SK-N-SH treated with all-trans-retinoic acid at 6 μM for 48 hours (cell line): ENCODE results near the gene HAAO.

Experiments
- ATAC-seq: fragments of 200-7000 bp; cut with Tn5 transposase; 3 replicates; pipeline ENCODE4 v1.9.1; 2020; ENCODE audit warnings: mild to moderate bottlenecking, moderate library complexity
- ARNTL ChIP-seq: fragments of 450-650 bp; formaldehyde crosslinking; IDR thresholded peaks from 2 replicates; pipeline ENCODE4 v1.5.0; 2020; ENCODE audit warnings: low read depth, mild to moderate bottlenecking, moderate library complexity, borderline replicate concordance
- ESRRG ChIP-seq: fragments of 250-450 bp; sonication (Bioruptor Pico); IDR thresholded peaks from 2 replicates; pipeline ENCODE4 v1.6.1; 2021; ENCODE audit warnings: mild to moderate bottlenecking
- GLIS3 ChIP-seq: fragments of 250-450 bp; sonication (Bioruptor Pico); IDR thresholded peaks from 2 replicates; pipeline ENCODE4 v1.5.0; 2020; ENCODE audit warnings: mild to moderate bottlenecking, moderate library complexity
- ISL1 ChIP-seq: fragments of 250-450 bp; sonication (Bioruptor Pico); IDR thresholded peaks from 2 replicates; pipeline ENCODE4 v2.1.2; 2022; ENCODE audit warnings: mild to moderate bottlenecking, moderate library complexity
- OSR1 ChIP-seq: fragments of 250-450 bp; sonication (Bioruptor Pico); IDR thresholded peaks from 2 replicates; pipeline ENCODE4 v1.8.0; 2022; ENCODE audit warnings: moderate library complexity, mild to moderate bottlenecking, inconsistent platforms
- PATZ1 ChIP-seq: fragments of 250-450 bp; sonication (Bioruptor Pico); IDR thresholded peaks from 2 replicates; pipeline ENCODE4 v1.8.0; 2020; ENCODE audit warnings: mild to moderate bottlenecking, moderate library complexity, borderline replicate concordance
- POU6F1 ChIP-seq: fragments of 250-450 bp; sonication (Bioruptor Pico); IDR thresholded peaks from 2 replicates; pipeline ENCODE4 v1.8.0; 2021; ENCODE audit warnings: low read depth, mild to moderate bottlenecking, moderate library complexity, borderline replicate concordance
- PPARA ChIP-seq: fragments of 250-450 bp; sonication (Bioruptor Pico); IDR thresholded peaks from 2 replicates; pipeline ENCODE4 v1.5.0; 2020; ENCODE audit warnings: mild to moderate bottlenecking, borderline replicate concordance
- RARB ChIP-seq: fragments of 250-450 bp; sonication (Bioruptor Pico); IDR thresholded peaks from 2 replicates; pipeline ENCODE4 v1.8.0; 2021; ENCODE audit warnings: mild to moderate bottlenecking, moderate library complexity
- TCF4 ChIP-seq: fragments of 250-450 bp; sonication (Bioruptor Pico); IDR thresholded peaks from 2 replicates; pipeline ENCODE4 v1.8.0; 2021; ENCODE audit warnings: mild to moderate bottlenecking, moderate library complexity, borderline replicate concordance
- TOX ChIP-seq: fragments of 250-450 bp; sonication (Bioruptor Pico); IDR thresholded peaks from 2 replicates; pipeline ENCODE4 v1.8.0; 2021; ENCODE audit warnings: mild to moderate bottlenecking, moderate library complexity, borderline replicate concordance
- ZFP30 ChIP-seq: fragments of 450-650 bp; formaldehyde crosslinking; IDR thresholded peaks from 2 replicates; pipeline ENCODE4 v1.5.0; 2022; ENCODE audit warnings: mild to moderate bottlenecking, moderate library complexity
- ZNF565 ChIP-seq: fragments of 450-650 bp; formaldehyde crosslinking; conservative IDR thresholded peaks from 2 replicates; pipeline ENCODE4 v1.5.0; 2020; ENCODE audit warnings: low read depth, mild to moderate bottlenecking, moderate library complexity
- ZNF70 ChIP-seq: fragments of 450-650 bp; formaldehyde crosslinking; IDR thresholded peaks from 2 replicates; pipeline ENCODE4 v1.5.0; 2020; ENCODE audit warnings: mild to moderate bottlenecking, moderate library complexity
- ZNF8 ChIP-seq: fragments of 450-650 bp; formaldehyde crosslinking; IDR thresholded peaks from 2 replicates; pipeline ENCODE4 v1.5.0; 2020; ENCODE audit warnings: mild to moderate bottlenecking, moderate library complexity
- TF ChIP-seq, protein P1 (sequence below): fragments of 250-450 bp; sonication (Bioruptor Pico); IDR thresholded peaks from 2 replicates; pipeline ENCODE4 v1.5.1; 2021; ENCODE audit warnings: mild to moderate bottlenecking, moderate library complexity
- TF ChIP-seq, protein P2 (sequence below): fragments of 250-450 bp; sonication (Bioruptor Pico); IDR thresholded peaks from 2 replicates; pipeline ENCODE4 v1.5.1; 2020; ENCODE audit warnings: low read depth, mild to moderate bottlenecking, moderate library complexity
- TF ChIP-seq, protein P3 (sequence below): fragments of 250-450 bp; sonication (Bioruptor Pico); IDR thresholded peaks from 2 replicates; pipeline ENCODE4 v1.5.0; 2020; ENCODE audit warnings: mild to moderate bottlenecking, moderate library complexity

Gene HAAO

GRCh38 chr2:42797281-42797680, 4.9 kb upstream of the HAAO start (continued):
- TF ChIP-seq ARNTL (CRISPR knock-in tag): no peak
- no peak for TF ChIP-seq OSR1 (CRISPR knock-in tag)
- no peak for TF ChIP-seq POU6F1 (CRISPR knock-in tag)
- no peak for TF ChIP-seq PPARA
- TF ChIP-seq TCF4: no peak
- TF ChIP-seq, protein P1, sequence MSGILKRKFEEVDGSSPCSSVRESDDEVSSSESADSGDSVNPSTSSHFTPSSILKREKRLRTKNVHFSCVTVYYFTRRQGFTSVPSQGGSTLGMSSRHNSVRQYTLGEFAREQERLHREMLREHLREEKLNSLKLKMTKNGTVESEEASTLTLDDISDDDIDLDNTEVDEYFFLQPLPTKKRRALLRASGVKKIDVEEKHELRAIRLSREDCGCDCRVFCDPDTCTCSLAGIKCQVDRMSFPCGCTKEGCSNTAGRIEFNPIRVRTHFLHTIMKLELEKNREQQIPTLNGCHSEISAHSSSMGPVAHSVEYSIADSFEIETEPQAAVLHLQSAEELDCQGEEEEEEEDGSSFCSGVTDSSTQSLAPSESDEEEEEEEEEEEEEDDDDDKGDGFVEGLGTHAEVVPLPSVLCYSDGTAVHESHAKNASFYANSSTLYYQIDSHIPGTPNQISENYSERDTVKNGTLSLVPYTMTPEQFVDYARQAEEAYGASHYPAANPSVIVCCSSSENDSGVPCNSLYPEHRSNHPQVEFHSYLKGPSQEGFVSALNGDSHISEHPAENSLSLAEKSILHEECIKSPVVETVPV (CRISPR knock-in tag): no peak
- no peak for TF ChIP-seq ISL1
- TF ChIP-seq, protein P2, sequence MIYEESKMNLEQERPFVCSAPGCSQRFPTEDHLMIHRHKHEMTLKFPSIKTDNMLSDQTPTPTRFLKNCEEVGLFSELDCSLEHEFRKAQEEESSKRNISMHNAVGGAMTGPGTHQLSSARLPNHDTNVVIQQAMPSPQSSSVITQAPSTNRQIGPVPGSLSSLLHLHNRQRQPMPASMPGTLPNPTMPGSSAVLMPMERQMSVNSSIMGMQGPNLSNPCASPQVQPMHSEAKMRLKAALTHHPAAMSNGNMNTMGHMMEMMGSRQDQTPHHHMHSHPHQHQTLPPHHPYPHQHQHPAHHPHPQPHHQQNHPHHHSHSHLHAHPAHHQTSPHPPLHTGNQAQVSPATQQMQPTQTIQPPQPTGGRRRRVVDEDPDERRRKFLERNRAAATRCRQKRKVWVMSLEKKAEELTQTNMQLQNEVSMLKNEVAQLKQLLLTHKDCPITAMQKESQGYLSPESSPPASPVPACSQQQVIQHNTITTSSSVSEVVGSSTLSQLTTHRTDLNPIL (CRISPR knock-in tag): no peak

DNA sequence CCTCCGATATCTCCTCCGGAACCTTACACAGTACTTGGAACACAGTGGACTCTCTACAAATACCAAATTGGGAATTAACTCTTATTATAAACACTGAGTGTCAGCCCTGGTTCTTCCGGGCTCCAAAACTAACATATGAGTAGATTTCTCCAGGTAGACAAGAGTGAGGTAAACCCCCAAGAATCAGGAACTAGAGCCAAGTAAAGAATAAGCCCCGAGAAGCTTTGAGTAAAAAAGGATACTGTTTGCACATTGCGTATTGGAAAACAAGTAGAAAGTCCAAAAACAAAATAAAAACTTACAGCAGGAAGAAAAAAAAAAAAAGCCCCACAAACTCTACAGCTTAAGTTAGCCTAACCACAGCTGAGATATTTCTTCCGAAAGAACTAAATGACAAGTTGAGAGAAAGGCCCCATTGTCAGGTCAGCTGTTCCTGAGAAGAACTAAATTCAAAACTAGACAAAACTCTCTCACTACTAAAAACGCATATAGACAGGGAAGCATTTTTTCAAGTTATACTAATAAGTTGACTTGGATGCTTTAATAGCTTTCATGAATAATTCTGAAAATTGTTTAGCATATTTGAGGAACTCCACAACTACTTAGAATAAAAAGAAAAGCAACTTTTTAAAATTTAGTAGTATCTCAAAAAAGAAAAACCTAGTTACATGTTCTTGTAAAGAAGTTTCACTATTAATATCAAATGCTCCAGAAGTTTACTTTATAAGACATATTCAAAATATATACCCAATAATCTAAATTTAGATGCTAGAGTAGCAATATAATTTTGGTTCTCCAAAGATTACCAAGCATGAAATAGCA, 4.3 kb upstream of the HAAO start:
- no peak for ATAC-seq

DNA sequence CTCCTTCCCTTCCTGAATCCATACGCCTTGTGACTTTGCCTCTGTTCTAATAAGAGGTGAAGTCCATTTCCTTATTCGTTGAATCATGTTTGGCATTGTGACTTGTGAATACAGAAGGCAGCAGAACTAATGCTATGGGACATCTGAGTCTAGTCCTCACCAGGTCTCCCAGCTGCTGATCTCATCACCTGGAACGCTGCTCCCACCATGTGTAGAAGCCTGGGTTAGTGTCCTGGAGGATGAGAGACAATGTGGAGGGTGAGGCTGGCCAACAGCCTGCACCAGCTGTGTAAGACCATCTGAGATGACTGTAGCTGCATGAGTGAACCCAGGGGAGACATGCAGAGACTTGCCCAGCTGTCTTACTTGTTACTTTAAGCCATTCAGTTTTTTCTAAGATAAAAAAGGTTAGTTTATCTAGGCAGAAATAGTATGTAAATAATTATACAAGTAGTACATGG, 3.5 kb upstream of the HAAO start:
- no peak for ATAC-seq
- TF ChIP-seq, protein P1 (CRISPR knock-in tag): no peak

More for the DNA sequence above, 4.3 kb upstream of the HAAO start:
- no peak for TF ChIP-seq OSR1 (CRISPR knock-in tag)
- TF ChIP-seq, protein P1 (CRISPR knock-in tag): no peak
- no peak for TF ChIP-seq ZFP30 (CRISPR knock-in tag)
- no peak for TF ChIP-seq ZNF70 (CRISPR knock-in tag)
- TF ChIP-seq PATZ1 (CRISPR knock-in tag): no peak

- ATAC-seq: no peak
- TF ChIP-seq GLIS3: no peak
- TF ChIP-seq TOX: no peak
- no peak for TF ChIP-seq ZNF565
- TF ChIP-seq, protein P1 (CRISPR knock-in tag): no peak
- no peak for TF ChIP-seq ZNF70 (CRISPR knock-in tag)
- TF ChIP-seq PATZ1 (CRISPR knock-in tag): no peak
- no peak for TF ChIP-seq RARB
- no peak for TF ChIP-seq ESRRG
- TF ChIP-seq OSR1 (CRISPR knock-in tag): no peak
- no peak for TF ChIP-seq ZNF8 (CRISPR knock-in tag)
- TF ChIP-seq, protein P3, sequence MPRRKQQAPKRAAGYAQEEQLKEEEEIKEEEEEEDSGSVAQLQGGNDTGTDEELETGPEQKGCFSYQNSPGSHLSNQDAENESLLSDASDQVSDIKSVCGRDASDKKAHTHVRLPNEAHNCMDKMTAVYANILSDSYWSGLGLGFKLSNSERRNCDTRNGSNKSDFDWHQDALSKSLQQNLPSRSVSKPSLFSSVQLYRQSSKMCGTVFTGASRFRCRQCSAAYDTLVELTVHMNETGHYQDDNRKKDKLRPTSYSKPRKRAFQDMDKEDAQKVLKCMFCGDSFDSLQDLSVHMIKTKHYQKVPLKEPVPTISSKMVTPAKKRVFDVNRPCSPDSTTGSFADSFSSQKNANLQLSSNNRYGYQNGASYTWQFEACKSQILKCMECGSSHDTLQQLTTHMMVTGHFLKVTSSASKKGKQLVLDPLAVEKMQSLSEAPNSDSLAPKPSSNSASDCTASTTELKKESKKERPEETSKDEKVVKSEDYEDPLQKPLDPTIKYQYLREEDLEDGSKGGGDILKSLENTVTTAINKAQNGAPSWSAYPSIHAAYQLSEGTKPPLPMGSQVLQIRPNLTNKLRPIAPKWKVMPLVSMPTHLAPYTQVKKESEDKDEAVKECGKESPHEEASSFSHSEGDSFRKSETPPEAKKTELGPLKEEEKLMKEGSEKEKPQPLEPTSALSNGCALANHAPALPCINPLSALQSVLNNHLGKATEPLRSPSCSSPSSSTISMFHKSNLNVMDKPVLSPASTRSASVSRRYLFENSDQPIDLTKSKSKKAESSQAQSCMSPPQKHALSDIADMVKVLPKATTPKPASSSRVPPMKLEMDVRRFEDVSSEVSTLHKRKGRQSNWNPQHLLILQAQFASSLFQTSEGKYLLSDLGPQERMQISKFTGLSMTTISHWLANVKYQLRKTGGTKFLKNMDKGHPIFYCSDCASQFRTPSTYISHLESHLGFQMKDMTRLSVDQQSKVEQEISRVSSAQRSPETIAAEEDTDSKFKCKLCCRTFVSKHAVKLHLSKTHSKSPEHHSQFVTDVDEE (CRISPR knock-in tag): no peak
Observed at GRCh38 chr2:42795275-42795674, 2.9 kb upstream of the HAAO start.
